NCI-H524 treated with DMSO at 0.1 percent for 48 hours (cell line): ENCODE measurements around the gene ATP2A2.
A peak's percentile ranks its signal among the peaks of the same experiment; 100 is the strongest.

ENCODE experiments used
- DNase-seq: peaks from one replicate; lab custom pipeline; 2025; lab: John Stamatoyannopoulos, UW

The ATP2A2 gene

DNA sequence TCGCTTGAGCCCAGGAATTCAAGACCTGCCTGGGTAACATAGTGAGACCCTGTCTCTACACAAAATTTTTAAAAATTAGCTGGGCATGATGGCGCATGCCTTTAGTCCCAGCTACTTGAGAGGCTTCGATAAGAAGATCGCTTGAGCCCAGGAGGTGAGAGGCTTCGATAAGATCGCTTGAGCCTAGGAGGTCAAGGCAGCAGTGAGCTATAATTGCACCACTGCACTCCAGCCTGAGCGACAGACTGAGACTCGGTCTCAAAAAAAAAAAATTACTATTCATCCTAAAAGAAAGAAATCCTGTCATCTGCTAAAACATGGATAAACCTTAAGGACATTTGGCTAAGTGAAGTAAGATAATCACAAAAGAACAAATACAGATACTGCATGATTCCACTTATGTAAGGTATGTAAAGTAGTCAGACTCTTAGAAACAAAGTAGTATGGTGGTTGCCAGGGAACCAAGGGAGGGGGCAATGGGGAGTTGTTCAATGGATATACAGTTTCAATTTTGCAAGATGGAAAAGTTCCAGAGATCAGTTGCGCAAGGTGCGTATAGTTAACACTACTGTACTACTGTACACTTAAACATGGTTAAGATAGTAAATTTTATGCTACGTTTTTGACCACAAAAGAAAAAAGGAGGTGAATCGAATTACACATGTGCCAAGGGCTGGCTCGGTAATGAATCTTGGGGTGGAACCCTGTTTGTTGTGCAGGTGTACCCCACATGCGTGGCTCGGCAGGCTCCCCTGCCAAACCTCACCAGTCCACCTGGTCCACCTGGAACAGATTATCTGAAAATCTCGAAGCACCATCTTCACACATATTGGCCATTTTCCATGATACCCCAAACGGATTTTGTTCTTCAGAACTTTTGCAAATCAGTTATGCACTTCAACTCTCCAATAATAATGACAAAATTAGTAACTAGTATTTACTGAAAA is 18.3 kb upstream of the ATP2A2 start:
- DNase-seq, result no peak

DNA sequence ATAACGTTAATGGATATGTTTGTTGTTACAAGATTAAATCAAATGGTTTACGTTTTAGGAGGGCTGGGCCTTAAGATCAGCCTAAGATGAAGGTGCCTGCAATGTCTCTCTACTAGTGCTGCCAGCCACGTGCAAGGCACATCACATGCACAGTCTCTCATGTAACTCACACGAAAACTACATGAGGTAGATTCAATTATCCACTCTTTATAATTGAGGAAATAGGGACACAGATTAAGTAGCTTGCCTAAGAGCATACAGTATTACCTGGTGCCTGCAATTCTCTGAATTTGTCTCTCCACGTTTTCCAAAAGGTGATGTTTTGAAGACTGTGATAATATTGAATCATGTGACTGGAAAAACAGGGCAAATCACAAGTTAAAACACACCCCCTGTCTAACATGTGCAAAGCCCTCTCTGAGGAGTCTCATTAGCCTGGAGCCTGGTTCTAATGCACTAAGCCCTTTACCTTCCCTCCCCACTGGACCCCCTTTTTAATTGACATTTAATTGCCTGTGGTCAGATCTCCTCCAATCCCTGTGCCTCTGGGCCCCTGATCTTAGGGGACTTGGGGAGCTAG is 14.6 kb upstream of the ATP2A2 start:
- DNase-seq, result no peak

DNA sequence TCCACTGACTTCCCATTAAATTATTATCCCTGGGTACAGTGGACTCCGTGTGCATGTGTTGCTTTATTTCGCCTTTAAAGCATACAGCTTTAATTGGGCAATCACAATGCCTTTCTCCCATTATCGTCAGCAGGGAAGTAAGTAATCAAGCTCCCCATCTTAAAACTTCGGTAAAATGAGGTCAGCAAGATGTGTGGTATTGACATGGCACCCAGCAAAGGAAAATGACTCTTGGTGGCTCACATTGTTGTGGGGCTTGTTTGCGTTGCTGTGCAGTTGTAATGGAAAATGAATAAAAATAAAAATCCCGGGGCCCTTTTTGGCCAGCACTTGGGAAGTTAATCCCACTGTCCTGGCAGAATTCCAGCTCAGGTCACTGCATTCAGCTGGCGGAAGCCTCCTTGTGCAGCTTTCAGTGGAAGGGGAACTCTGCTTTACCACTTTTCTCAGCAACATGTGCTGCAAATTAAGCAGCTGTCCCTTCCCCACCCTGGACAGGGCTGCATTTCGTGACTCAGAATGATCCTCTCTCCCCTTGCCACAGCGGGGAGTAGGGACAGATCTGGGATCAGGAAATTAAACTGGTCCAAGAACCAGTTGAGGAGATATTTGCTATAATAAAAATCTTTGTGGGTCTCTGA is 13.9 kb upstream of the ATP2A2 start:
- DNase-seq, result peak; percentile 67

DNA sequence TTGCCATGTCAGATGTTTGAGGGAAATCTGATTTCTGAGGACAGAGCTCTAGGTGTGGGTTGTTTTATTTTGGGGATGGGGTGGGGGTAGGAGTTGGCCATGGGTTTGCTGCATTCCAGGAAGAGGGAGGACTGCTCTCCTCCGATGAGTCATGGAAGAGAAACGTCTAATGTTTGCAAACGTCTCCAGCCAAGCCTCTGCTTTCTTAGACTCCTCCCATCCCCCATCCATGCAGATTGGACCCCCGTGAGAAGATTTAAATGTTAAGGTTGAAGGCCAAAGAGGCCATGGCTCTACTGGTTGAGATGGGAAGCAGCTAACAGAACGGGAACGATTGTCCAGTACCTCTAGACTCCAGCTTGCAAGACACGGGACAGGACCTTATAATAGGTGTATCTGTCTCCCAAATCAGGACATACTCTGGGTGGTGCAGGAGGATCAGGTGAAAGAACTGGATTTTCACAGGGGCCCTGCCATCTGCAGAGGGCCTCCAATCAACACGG is 11.4 kb upstream of the ATP2A2 start:
- no peak for DNase-seq

DNA sequence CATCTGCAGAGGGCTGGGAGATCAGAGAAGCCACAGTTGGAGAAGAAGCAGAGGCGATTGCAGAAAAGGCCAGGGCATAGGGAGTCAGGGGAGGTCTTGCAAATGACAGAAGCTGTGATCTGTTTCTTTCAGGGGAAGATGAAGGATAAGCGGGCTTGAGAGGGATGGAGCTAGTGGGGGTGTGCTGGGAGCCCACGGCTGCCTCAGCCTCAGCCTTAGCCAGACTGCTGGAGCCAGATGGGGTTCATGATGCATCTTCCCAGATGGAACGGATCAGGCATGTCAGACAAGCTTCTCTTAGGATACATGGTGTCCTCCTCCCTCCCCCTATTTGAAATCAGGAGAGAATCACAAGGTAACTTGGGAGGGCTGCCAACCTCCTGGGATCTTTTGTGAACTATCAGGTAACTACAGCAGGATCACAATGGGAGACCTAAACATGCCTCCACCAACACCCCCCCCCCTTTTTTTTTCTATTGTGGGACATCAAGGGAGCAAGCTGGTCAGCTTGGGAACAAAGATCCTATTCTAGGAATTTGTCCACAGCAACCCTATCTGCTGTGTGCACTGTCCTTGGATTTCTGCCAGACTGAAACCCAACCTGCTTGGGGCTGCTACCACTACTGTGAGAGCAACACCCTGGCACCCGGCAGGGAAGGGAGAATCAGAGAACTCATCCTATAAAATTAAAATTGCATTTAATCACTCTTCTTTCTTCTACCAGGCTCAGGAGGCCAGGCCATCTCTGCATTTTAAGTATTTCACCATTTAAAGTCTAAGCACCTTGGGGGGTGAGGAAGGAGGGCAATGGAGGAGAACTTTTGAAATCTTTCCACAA is 10.7 kb upstream of the ATP2A2 start:
- DNase-seq, result peak; percentile 72

DNA sequence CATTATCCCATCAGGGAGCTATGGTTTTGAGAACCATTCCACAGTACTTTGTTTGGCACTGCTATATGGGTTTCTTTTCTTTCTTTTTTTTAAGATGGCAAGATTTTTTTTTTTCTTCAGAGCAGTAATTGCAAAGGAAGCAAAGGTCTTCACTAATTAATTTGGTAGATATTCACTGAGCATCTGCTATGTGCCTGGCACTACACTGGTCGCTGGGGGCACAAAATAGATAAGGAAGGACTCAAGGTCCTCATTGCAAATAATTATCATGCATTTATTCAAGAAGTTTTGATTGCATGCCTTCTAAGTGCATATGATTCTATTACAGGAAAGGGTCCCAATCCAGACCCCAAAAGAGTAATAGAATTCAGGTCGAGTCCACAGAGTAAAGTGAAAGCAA is 10.0 kb upstream of the ATP2A2 start:
- no peak for DNase-seq

DNA sequence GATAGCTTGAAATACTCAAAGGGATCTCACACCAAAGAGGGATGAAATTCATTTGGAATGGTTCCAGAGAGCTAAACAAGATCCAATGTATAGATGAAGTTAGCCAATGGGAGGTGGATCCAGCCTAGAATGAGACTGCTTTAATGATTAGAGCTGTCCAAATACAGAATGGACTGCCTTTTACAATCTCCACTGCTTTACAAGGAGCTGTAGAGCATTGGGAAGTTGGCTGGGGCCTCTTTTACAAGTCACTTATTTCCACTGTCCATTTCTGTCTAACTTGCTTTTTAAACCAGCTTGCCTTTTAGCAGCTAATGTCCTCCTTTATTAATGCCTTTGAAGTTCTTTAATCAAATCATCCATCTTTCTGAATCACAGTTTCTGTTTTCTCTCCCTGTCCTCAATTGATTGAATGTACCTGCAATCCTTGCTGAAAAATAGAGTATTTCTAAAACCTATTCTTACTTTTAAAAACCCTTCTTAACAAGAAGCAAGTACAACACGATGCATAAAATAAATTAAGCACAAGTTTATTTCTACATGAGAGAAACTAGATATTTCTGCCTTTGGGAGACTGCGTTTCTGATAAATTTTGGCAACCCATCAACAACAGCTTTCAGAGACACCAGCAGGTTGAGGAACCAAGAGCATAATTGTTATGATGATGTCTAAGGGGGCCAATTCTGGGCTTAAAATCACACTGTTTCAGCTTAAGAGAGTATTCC is 3.4 kb upstream of the ATP2A2 start:
- no peak for DNase-seq

DNA sequence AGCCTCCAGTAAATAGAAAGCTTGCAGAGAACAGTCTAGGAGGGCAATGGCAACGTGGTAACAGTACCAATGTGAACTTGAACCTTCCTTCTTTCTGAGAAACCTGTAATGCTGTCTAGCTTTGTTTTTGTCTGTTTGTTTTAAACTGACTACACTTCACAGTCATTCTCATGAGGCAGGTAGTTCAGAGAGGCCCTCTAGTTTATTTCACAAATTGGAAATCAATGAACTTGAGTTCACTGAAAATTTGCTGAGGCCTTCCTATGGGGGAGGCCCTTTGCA is 2.9 kb upstream of the ATP2A2 start:
- DNase-seq, result no peak

DNA sequence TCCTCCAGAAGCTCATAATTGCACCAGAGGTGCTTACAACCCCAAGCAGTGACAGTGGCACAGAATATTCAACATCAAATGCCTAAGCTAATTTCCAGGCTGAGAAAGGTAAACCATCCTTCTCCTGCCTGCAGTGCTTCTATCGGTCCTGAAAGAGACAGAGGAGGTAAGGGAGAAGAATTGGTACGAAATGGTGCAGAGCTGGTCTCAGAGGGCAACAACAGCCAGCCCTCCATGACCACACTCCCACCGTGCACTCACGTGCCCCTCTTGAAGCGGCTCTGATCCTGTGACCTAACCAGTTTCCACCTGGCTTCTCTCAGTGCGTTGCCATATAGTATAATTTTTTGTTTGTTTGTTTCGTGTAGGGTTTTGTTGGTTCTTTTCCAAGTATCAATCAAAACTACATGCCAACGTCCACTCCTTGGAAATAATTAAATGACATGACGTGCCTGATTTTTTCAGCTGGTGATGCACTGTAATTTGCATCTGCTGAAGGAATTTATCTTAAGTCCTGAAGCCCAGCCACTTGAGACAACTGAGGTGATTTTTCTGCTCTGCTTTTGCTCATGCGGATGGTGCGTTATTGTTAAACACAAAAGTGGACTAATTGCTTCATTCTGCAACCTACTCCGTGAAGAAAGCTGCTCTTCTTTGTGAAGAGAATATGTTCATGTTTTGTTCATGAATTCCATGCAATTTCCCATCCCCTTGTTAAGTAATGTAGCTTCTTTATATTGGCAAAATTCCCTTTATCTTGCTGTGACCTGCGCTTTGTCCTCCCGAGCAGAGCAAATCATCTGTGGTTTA is 1.3 kb upstream of the ATP2A2 start:
- no peak for DNase-seq

DNA sequence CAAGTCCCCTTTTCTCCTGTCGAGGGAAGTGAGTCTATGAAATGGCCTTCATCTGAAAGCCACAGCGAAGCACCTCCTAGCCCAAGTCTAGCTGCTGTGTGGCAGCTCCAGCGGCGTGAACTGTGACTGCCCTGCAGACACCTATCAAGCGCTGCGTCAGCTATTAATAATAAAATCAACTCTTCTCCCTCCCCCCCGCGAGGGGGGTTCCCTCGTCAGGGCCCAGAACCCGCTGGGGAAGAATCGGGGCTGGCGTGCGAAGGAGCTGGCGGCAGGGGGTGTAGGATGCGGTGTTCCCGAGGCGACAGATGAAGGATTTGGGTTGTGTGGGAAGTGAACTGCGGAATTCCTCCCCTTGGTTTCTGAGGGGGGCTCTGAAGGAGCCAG is 662 bp upstream of the ATP2A2 start:
- DNase-seq, result peak; percentile 48

DNA sequence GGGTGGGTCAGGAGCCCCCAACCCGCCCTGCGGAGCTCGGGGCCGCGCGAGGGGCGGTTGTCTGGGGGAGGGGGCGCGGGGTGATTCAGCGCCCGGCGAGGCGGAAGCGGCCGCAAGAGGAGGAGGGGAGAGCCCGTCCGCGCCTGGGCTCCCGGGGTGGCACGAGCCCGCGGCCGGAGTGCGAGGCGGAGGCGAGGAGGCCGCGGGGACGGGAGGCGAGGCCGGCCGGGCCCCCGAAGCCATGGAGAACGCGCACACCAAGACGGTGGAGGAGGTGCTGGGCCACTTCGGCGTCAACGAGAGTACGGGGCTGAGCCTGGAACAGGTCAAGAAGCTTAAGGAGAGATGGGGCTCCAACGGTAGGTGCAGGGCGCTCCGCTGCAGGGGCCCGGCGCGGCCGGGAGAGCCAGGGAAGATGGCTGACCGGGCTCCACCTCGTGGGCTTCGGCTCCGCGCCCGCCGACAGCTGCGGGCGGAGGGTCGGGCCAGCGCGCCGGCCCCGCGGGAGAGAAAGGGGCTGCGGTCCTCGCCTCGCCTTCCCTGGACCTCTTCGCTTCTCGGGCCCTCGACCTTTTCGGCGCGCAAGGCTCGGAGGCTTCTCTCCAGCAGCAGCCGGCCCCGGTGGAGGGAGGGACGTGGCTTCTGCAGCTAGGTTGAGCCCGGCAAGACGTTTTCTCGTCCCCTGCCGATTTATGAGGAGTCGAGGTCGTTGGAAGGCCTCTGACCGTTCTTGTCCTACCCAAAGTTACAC is 677 bp downstream of the ATP2A2 start:
- DNase-seq, result no peak

DNA sequence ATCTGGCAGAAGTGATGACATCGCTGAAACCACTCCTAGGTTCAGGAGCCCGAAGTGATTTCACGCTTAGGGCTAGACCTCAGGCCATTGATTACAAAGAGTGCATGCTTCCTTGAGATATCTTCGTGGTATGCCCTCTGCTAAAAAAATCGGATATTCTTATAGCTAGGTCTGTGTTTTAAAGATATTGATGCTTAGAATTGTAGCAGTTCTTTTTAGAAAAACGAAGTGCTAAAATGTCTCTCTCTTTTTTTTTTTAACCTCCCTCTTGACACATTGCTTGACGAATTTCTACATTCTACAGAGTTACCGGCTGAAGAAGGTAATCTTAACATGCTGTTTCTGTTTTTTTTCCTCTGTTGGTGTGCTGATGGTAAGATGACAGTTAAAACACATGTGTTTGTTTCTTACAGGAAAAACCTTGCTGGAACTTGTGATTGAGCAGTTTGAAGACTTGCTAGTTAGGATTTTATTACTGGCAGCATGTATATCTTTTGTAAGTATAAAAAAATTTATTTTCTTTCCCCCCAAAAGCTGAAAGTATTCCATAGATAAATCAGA is 1.3 kb downstream of the ATP2A2 start:
- no peak for DNase-seq

DNA sequence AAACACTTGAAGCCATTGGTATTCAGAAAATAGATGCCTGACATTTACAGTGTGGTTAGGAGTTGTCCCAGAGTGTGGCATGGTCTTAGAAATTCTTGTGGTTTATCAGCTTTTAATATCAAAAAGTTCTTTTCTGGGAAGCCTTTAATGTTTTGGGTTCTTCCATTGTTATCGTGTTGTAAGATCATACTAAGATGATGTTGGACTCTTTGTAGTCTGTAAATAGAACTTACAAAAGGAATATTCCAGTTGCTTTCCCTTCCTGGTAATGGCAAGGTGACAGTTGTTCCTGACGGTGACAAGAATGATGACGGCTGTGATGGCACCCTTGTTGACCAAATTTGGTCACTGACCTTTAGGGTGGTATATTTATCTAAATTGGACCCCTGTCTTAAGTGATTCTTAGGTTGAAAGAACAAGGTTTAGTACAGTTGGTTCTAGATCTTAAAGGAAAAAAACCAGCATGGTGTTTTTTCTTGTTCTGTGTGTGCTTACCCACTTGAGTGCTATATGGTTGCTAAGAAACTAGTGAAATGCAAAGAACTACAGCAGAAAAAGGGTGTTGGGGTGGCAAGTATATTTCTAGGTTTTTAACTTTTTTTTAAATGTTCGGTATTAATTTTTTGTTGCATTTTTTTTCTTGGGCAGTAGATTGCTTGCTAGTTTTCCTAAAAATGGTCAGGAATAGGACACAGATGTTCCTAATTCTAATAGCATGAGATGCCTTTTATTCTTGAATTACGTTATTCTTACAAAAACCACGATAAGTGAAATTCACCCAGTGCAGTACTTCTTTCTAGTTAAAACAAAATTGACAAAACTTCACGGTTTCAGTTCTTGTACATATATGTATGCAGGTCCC is 2.1 kb downstream of the ATP2A2 start:
- no peak for DNase-seq

DNA sequence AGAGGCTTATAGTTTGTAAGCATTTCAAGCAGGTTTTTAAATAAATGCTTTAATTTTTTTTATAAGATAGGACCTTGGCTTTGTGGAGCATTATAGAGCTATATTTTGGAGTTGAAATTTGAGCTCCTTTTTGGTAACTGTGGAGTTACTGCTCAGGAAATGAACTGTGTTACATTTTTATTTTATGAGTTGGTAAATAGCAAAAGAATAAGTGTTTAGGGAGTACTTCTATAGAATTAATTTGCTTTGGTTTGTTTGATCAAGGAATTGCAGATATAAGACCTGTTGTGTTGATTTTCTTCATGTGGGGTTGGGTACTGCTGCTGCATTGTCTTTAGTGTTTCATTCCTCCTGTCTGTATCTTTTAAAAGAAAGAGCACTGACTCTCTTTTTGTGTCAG is 3.5 kb downstream of the ATP2A2 start:
- no peak for DNase-seq

DNA sequence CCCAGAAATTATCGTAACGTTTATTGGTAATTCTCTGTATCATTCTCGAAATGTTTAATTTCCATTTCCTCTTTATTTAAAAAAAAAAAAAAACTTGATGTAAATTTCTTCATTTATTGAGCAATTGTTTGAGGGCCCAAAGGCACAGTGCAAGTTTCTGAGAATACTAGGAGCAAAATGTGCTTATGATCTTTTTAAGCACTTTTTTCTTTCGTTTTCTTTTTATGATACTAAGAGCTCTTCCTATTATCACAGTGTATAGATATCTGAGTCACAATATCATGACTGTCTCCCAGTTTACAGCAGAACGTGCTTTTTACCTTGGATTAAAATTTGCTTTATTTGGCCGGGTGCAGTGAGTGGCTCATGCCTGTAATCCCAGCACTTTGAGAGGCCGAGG is 5.6 kb downstream of the ATP2A2 start:
- no peak for DNase-seq

DNA sequence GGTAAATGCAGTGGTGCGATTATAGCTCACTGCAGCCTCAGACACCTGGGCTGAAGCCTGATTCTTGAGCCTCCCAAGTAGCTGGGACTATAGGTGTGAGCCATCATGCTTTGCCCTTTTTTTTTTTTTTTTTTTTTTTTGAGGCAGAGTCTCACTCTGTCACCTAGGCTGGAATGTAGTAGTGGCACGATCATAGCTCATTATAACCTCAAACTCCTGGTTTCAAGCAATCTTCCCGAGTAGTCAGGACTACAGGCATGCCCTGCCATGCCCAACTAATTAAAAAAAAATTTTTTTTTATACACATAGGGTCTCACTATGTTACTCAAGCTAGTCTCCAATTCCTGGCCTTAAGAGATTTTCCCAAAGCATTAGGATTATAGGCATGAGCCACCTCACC is 6.9 kb downstream of the ATP2A2 start:
- no peak for DNase-seq

DNA sequence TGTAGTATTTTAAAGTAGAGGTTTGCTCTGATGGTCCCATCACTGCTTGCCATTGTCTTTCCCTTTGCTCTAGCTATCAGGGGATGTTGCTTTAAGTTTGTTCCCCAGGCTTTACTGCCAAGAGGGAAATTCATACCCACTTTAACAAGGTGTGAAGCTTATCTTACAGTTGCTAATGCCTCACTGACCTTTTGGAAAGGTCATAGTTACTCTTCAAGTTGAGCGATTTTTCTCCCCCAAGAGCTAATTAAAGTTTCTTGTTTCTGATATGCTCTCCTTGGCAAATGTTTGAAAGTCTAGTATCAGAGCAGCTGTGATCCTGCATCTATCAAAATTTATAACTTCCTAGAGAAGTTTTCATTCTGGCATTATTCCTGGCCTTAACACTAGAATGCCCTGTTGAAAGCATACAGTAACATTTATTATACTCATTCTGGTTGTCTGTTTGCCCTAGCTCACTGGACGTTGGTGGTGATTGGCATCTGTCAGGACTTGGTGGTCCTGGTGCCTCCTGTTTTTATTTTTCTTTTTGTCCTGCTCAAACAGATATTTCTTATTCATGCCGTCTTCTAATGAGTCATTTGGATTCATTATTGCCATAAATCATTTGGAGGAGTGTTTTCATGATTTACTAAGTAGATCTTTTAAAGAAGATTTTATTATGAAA is 8.1 kb downstream of the ATP2A2 start:
- DNase-seq, result no peak

DNA sequence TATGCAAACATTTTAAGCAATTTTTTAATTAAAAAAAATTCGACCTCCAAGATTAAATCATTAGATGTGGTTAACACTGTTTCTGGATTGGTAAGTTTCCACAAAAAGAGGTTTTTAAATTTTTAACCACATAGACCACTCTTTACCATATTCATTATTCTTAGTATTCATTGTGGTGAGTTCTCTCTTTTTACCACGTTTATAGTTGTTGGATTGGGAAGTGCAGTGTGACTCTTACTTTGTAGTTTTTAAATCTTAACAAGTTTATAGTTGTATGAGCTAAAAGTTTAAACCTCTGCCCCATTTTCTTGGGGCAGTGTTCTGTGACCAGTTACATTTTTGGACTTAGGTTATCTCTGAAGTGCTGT is 8.6 kb downstream of the ATP2A2 start:
- DNase-seq, result no peak
